ENCODE data around the gene NBEAL2. TPM values are rescaled to one million over a fixed set of nuclear protein-coding genes. Genes with fewer than 3 reads are reported as not detected.

The NBEAL2 gene
- total and polyA plus RNA-seq, 11 donors: 8.1 to 45.7 (median 13.1) TPM

DNA sequence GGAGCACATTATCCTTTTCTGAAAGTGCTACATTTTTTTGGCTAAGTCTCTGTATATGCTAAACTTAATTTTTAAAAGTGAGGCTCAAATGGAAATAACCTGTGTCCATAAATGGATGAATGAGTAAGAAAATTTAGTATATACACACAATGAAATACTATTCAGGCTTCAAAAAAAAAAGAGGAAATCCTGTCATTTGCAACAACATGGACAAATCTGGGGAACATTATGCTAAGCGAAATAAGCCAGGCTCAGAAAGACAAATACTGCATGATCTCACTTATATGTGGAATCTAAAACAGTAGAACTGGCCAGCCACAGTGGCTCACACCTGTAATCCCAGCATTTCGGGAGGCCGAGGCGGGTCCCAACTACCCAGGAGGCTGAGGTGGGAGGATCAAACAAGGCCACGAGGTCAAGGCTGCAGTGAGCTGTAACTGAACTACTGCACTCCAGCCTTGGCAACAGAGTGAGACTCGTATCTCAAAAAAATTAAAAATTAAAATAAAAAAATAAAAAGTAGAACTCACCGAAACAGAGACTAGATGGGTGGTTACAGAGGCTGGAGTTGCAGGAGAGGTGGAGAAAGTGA lies 28.7 kb upstream of the NBEAL2 start:
- Histone ChIP-seq H3K9me3 (no peaks in the 10 kb centered on the region), H3K27me3 (no peaks in the 10 kb centered on the region), H3K4me3 (no peak overlapping the region), H3K36me3 (peaks cover 0 to 6% (median 0%) of the 10 kb centered on the region in 9 donors), H3K27ac (peak overlapping the region in 10 of 12 donors; percentile 21 to 88 (median 78)), H3K4me1 (peaks cover 22 to 98% (median 86%) of the 10 kb centered on the region in 12 donors)
- no peak for ATAC-seq
- TF ChIP-seq POLR2A (IDR thresholded peaks at IDR 0.05): no peak
- TF ChIP-seq, protein P1, sequence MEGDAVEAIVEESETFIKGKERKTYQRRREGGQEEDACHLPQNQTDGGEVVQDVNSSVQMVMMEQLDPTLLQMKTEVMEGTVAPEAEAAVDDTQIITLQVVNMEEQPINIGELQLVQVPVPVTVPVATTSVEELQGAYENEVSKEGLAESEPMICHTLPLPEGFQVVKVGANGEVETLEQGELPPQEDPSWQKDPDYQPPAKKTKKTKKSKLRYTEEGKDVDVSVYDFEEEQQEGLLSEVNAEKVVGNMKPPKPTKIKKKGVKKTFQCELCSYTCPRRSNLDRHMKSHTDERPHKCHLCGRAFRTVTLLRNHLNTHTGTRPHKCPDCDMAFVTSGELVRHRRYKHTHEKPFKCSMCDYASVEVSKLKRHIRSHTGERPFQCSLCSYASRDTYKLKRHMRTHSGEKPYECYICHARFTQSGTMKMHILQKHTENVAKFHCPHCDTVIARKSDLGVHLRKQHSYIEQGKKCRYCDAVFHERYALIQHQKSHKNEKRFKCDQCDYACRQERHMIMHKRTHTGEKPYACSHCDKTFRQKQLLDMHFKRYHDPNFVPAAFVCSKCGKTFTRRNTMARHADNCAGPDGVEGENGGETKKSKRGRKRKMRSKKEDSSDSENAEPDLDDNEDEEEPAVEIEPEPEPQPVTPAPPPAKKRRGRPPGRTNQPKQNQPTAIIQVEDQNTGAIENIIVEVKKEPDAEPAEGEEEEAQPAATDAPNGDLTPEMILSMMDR (IDR thresholded peaks at IDR 0.05): no peak
- intact Hi-C loops (cut with DNase I): no loop called here
- 56 to 67% (median 65%) methylated on average over 7 of the region's 7 CpGs for WGBS, 4 donors
- no peak for DNase-seq

DNA sequence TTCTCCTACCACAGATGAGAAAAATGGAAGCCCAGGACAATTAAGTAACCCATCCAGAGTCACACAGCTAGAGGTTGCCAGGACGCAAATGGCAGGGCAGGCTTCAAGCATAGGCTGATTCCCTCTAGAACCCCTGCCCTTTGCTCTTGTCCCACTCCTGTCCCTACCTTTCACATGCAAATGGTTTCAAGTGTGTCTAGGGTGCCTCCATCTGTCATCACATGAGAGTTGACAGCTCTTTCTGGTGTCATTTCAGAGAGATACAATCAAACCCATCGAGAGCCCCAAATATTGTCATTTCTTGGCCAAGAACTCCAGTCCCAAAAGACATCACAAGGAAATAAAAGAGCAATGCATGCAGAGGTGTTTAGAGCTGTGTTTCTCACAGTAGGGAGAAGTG lies 26.7 kb upstream of the NBEAL2 start:
- intact Hi-C loops (cut with DNase I): no loop called here
- Histone ChIP-seq H3K36me3 (no peaks in the 10 kb centered on the region), H3K4me1 (peaks cover 23 to 96% (median 82%) of the 10 kb centered on the region in 12 donors), H3K27ac (peak overlapping the region in 9 of 12 donors; percentile 1 to 65 (median 20)), H3K9me3 (no peaks in the 10 kb centered on the region), H3K4me3 (no peak overlapping the region), H3K27me3 (no peaks in the 10 kb centered on the region)
- ATAC-seq (no peak), DNase-seq (no peak)
- 65 to 68% (median 67%) methylated on average over 2 of the region's 2 CpGs for WGBS, 4 donors
- TF ChIP-seq, protein P1 (IDR thresholded peaks at IDR 0.05): no peak
- TF ChIP-seq POLR2A (IDR thresholded peaks at IDR 0.05): no peak

DNA sequence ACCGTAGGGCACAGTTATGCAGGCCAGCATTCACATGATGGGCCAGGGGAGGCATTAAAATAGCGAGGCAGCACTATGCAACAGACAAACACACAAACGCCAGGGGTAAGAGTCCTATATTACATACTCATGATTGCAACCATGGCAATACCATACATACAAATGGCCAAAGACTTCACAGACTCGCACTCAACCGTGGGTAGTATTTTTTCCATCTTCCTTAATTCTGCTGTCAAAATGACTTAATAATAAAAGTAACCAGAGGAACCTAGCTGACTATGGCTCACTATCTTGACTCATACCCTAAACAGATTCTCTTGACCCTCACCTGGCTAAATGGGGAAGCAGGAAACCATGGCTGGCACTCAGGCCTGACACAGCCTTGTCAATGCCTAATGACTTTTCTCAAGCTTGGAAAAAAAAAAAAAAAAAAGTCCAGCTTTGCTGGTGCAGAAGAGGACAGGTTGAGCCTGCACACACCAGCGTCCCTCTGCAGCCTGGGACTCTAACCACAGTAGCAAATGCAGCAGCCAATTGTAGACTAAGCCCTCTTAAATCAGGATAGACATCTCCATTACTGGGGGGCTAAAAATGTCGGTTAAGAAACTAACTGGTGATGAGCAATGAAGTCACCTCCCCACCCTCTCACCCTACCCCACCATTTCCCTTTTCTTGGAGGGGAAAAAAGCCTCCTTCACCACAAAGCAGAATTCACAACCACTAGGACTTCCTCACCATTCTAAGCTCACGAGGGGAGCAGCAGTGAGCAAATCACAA lies 26.0 kb upstream of the NBEAL2 start:
- TF ChIP-seq POLR2A (IDR thresholded peaks at IDR 0.05): no peak
- TF ChIP-seq, protein P1 (IDR thresholded peaks at IDR 0.05): no peak
- Histone ChIP-seq H3K4me3 (no peak overlapping the region), H3K9me3 (no peaks in the 10 kb centered on the region), H3K36me3 (no peaks in the 10 kb centered on the region), H3K27me3 (no peaks in the 10 kb centered on the region), H3K4me1 (peaks cover 20 to 95% (median 78%) of the 10 kb centered on the region in 12 donors), H3K27ac (peak overlapping the region in 7 of 12 donors; percentile 1 to 65 (median 39))
- DNase-seq: peak in 1 of 5 donors; percentile 35
- intact Hi-C loops (cut with DNase I): no loop called here
- ATAC-seq: peak in 1 of 4 donors; percentile 23
- 40 to 70% (median 59%) methylated on average over 8 of the region's 8 CpGs for WGBS, 4 donors

DNA sequence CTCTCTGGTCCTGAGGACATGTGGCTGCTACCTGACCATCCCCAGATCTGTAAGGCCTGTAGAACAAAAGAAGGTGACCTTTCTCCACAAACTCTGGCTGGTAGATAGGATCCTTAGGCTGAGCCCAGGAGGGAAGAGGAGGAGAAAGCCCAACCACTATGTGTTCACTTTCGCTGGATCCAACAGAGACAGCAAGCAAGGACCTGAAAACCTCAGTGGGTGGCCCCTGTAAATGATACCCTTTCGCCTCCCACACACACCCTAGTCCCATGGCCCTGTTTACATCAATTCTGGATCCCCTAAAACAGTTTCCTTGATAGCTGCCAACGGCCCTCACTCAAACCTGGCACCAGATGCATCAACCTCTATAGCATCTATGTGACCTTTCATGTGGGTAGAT lies 25.3 kb upstream of the NBEAL2 start:
- 61 to 83% (median 74%) methylated on average over 3 of the region's 3 CpGs for WGBS, 4 donors
- Histone ChIP-seq H3K27ac (peak overlapping the region in 6 of 12 donors; percentile 1 to 65 (median 44)), H3K4me3 (no peak overlapping the region), H3K9me3 (no peaks in the 10 kb centered on the region), H3K27me3 (no peaks in the 10 kb centered on the region), H3K36me3 (peaks cover 0 to 4% (median 0%) of the 10 kb centered on the region in 9 donors), H3K4me1 (peaks cover 14 to 95% (median 78%) of the 10 kb centered on the region in 12 donors)
- DNase-seq: peak in 1 of 5 donors; percentile 1
- intact Hi-C loops (cut with DNase I): no loop called here
- no peak for TF ChIP-seq POLR2A (IDR thresholded peaks at IDR 0.05)
- TF ChIP-seq, protein P1 (IDR thresholded peaks at IDR 0.05): no peak
- no peak for ATAC-seq
